BE2C (cell line): ENCODE data around the gene ARL4A.

ENCODE experiments used
- DNase-seq: peaks from one replicate; pipeline ENCODE4 v3.0.0-alpha.2; 2020
- H3K27me3 ChIP-seq: fragments of 250-450 bp; sonication (Bioruptor Pico); 2 replicates; pipeline ENCODE4 v1.5.1; 2020; ENCODE audit warnings: mild to moderate bottlenecking
- H3K36me3 ChIP-seq: fragments of 250-450 bp; sonication (Bioruptor Pico); 2 replicates; pipeline ENCODE4 v1.5.1; 2020; ENCODE audit warnings: mild to moderate bottlenecking
- H3K4me1 ChIP-seq: fragments of 250-450 bp; sonication (Bioruptor Pico); 2 replicates; pipeline ENCODE4 v1.5.1; 2020
- H3K4me3 ChIP-seq: 2 replicates; pipeline ENCODE4 v1.5.1; 2011; ENCODE audit warnings: low read depth, low read length
- H3K9me3 ChIP-seq: fragments of 250-450 bp; sonication (Bioruptor Pico); 2 replicates; pipeline ENCODE4 v1.5.1; 2020
- TF ChIP-seq, protein P1 (sequence below): IDR thresholded peaks from 2 replicates; pipeline ENCODE4 v1.5.1; 2012; ENCODE audit warnings: mild to moderate bottlenecking, low read depth, low read length

The ARL4A gene

DNA sequence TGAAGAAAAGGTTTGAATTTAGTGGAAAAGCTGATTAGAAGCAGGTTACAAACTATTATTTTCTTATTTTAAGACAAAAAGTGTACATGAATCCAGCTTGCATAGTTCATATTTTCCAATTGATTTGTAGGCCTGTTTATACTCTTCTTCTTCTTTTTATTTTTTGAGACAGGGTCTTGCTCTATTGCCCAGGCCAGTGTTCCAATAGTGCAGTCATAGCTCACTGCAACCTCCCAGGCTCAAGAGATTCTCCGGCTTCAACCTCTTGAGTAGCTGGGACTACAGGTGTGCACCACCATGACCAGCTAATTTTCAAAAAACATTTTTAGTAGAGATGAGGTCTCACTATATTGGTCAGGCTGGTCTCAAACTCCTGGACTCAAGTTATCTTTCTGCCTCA is 45.0 kb downstream of the ARL4A start:
- TF ChIP-seq, protein P1, sequence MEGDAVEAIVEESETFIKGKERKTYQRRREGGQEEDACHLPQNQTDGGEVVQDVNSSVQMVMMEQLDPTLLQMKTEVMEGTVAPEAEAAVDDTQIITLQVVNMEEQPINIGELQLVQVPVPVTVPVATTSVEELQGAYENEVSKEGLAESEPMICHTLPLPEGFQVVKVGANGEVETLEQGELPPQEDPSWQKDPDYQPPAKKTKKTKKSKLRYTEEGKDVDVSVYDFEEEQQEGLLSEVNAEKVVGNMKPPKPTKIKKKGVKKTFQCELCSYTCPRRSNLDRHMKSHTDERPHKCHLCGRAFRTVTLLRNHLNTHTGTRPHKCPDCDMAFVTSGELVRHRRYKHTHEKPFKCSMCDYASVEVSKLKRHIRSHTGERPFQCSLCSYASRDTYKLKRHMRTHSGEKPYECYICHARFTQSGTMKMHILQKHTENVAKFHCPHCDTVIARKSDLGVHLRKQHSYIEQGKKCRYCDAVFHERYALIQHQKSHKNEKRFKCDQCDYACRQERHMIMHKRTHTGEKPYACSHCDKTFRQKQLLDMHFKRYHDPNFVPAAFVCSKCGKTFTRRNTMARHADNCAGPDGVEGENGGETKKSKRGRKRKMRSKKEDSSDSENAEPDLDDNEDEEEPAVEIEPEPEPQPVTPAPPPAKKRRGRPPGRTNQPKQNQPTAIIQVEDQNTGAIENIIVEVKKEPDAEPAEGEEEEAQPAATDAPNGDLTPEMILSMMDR, result no peak
- Histone ChIP-seq H3K4me3 (no peak overlapping the region), H3K9me3 (no peaks in the 10 kb centered on the region), H3K4me1 (no peaks in the 10 kb centered on the region; the same call in 1 of the 2 replicates), H3K27me3 (no peaks in the 10 kb centered on the region), H3K36me3 (no peaks in the 10 kb centered on the region)
- no peak for DNase-seq

DNA sequence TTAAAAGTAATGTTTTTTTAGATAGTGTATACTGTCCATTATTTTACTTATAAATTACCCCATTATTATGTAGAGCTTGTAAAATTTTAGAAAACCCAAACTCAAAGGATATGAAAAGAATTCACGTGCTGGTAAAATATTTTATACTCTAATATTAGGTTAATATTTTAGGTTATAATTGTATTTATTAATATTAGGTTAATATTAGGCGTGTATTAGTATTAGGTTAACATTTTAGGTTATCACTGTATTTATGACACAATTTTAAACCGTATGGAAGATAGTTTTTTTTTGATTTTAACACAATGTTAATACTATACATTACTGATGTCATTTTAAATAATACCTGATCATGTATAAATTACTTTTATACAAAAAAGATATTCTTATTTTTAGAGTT is 48.5 kb downstream of the ARL4A start:
- Histone ChIP-seq H3K27me3 (no peaks in the 10 kb centered on the region), H3K9me3 (no peaks in the 10 kb centered on the region), H3K4me3 (no peak overlapping the region), H3K36me3 (no peaks in the 10 kb centered on the region), H3K4me1 (no peaks in the 10 kb centered on the region)
- no peak for DNase-seq
- TF ChIP-seq, protein P1, result no peak

DNA sequence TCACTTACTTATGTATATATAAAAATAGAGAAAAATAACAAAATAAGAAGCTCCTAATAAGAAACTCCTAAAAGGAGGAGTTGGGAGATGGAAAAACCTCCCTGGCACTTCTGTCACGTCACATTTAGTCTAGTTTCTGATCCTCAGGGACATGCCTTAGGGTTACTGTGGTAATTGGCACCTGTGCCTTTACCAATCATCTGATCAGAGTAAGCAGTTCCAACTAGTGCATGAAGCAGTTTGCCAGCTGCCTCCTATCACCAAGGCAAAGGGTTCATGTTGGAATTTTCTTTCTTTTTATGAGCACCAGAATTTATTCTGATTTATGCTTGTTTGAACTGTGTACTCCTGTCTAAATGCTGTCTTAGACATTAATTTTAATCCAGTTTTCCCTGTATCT is 49.9 kb downstream of the ARL4A start:
- TF ChIP-seq, protein P1, result no peak
- H3K27me3 ChIP-seq, result no peaks in the 10 kb centered on the region
- H3K9me3 ChIP-seq, result no peaks in the 10 kb centered on the region
- no peaks in the 10 kb centered on the region for H3K4me1 ChIP-seq
- no peaks in the 10 kb centered on the region for H3K36me3 ChIP-seq
- DNase-seq, result no peak
- no peak overlapping the region for H3K4me3 ChIP-seq

DNA sequence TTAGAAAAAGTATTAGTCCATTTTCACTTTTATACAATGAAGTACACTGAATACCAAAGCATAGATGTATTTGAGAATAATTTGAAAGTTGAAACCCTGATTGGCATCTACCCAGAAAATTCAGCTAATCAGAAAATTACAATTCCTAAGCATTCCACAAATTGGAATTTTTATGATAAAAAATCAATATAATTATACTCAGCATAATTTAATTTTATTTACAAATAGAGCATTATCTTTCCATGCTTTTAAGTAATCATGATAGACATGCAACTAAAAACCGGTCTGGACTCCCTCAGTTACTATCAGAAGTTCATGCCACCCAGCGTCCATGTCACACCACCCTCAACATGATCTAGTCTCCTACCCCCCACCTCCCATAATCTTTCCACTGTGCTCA is 50.4 kb downstream of the ARL4A start:
- no peaks in the 10 kb centered on the region for H3K36me3 ChIP-seq
- H3K9me3 ChIP-seq, result no peaks in the 10 kb centered on the region
- TF ChIP-seq, protein P1, result no peak
- no peaks in the 10 kb centered on the region for H3K27me3 ChIP-seq
- H3K4me3 ChIP-seq, result no peak overlapping the region
- no peak for DNase-seq
- no peaks in the 10 kb centered on the region for H3K4me1 ChIP-seq

DNA sequence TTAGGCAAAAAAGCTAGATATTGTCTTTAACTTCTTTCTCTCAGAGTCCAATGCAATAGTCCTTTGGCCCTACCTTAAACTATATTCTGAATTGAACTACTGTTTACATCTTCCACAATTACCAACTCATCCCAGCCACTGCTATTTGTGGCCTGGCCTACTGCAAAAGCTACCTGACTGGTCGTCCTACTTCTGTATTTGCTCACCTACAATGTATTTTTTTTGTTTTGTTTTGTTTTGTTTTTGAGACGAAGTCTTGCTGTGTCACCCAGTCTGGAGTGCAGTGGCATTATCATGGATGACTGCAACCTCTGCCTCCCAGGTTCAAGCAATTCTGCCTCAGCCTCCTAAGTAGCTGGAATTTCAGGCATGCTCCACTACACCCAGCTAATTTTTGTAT is 51.2 kb downstream of the ARL4A start:
- no peak overlapping the region for H3K4me3 ChIP-seq
- no peaks in the 10 kb centered on the region for H3K4me1 ChIP-seq
- no peaks in the 10 kb centered on the region for H3K36me3 ChIP-seq
- no peaks in the 10 kb centered on the region; the same call in 1 of the 2 replicates for H3K27me3 ChIP-seq
- DNase-seq, result no peak
- H3K9me3 ChIP-seq, result no peaks in the 10 kb centered on the region
- TF ChIP-seq, protein P1, result no peak
